GM12873 (cell line): ENCODE data around the gene SLC35B3.

Experiments
- CTCF ChIP-seq: IDR thresholded peaks from 2 replicates; pipeline ENCODE4 v1.5.1; 2012; ENCODE audit warnings: low read depth, mild to moderate bottlenecking, moderate library complexity, low read length, control low read depth; ENCODE audit not compliant: insufficient read depth; ENCODE audit errors: missing control alignments

The SLC35B3 gene

DNA sequence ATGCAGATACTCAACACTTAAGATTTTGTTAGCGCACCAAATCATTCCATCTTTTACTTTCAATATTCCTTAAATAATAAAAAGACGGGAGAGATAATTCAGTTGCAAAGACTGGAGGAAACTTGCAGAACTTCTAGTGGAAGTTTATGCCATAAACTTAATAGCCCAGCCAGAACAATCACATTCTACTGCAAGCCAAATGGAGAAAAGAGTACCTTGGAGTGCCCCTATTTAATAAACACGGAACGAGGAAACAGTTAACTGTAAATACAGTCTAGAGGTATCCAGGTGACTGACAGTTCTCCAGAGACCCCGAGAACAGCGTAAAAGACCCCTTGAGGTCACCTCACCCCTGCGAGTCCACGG lies 635 bp downstream of the SLC35B3 start:
- TF ChIP-seq CTCF: no peak

GRCh38 chr6:8432614-8433013 lies 2.7 kb downstream of the SLC35B3 start:
- TF ChIP-seq CTCF: no peak

DNA sequence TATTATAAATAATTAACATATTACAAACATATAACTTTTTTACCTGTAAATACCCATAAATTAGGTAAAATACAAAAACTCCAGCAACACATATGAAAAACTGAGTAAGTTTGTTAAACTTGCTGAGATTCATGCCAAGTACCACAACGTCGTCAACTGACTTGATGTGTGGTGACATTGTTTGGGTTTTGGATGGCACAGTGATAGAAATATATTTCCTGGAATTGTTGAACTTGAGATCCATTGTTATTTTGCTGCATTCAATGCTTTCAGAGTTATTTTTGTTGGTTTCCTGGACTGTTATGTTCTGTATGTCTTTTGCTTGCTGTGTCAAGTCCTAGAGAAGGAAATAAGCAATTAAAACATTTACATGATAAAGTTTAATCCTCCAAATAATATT lies 5.5 kb downstream of the SLC35B3 start:
- TF ChIP-seq CTCF: no peak

- TF ChIP-seq CTCF: no peak
Observed at GRCh38 chr6:8420031-8420588, 15.2 kb downstream of the SLC35B3 start.

DNA sequence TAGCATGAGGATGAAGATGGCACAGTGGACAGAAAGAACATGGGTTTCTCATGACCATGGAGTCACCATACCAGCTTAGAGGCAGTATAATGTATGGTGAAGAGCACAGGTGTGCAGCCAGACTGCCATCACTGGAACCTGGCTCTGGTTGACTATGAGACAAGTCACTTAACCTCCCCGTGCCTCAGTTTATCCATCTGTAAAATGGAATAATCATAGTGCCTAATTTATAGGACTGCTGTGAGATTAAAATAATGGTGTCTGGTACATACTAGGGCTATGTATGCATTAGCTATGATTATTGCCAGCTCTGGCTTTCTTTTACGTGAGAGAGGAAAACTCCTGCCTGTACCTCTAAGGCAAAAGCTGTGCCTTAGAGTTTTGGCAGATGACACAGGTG lies 19.4 kb downstream of the SLC35B3 start:
- TF ChIP-seq CTCF: no peak

GRCh38 chr6:8415280-8415679 lies 20.1 kb downstream of the SLC35B3 start:
- no peak for TF ChIP-seq CTCF

DNA sequence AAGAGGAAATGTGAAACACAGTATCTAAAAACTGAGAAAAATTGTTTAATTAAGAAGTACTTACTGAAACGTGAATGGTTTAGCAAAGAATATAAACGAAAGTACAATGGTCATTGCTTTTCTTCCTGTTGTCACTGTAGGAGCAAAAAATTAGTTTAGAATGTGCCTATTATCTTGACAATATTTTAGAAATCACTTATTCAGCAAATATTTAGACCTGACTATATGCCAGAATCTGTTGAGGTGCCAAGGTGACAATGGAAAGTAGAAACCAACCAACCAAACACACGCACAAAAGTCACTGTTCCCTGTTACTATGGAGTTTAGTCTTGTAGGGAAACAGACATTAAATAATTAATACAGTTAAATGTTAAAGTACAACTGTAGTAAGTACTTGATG lies 20.5 kb downstream of the SLC35B3 start:
- no peak for TF ChIP-seq CTCF
